ENCODE data around the gene RCN2.
"Not testable (repeated sequence)": the region's sequence is repeated elsewhere in the genome, so short reads cannot be mapped to it uniquely, and the experiment has no call there.

The RCN2 gene, protein sequence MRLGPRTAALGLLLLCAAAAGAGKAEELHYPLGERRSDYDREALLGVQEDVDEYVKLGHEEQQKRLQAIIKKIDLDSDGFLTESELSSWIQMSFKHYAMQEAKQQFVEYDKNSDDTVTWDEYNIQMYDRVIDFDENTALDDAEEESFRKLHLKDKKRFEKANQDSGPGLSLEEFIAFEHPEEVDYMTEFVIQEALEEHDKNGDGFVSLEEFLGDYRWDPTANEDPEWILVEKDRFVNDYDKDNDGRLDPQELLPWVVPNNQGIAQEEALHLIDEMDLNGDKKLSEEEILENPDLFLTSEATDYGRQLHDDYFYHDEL

GRCh38 chr15:76931397-76932134 is at the start of gene RCN2:
Gene RCN2, plus strand, starts transcription at chr15:76931749. Its CDS starts 93 bp downstream, at chr15:76931842.
- peak within 1 kb of the TSS; percentile 90 for H3K27ac ChIP-seq
- no peak for TF ChIP-seq CTCF (conservative IDR thresholded peaks at IDR 0.05)
- peak; percentile 99 for TF ChIP-seq ZFX (IDR thresholded peaks at IDR 0.05)

GRCh38 chr15:76885212-76885611 is 46.3 kb upstream of the RCN2 start:
- H3K27ac ChIP-seq, result no peak overlapping the region
- no peak for TF ChIP-seq CTCF (conservative IDR thresholded peaks at IDR 0.05)
- no peak for TF ChIP-seq ZFX (IDR thresholded peaks at IDR 0.05)

GRCh38 chr15:76887280-76888141 is 44.0 kb upstream of the RCN2 start:
- H3K27ac ChIP-seq, result not testable (repeated sequence)

GRCh38 chr15:76892836-76893235 is 38.7 kb upstream of the RCN2 start:
- H3K27ac ChIP-seq, result not testable (repeated sequence)

- TF ChIP-seq ZFX (IDR thresholded peaks at IDR 0.05) (no peak), CTCF (conservative IDR thresholded peaks at IDR 0.05) (no peak)
- no peak overlapping the region for H3K27ac ChIP-seq
Measured at GRCh38 chr15:76894174-76894573, 37.4 kb upstream of the RCN2 start.

GRCh38 chr15:76898102-76898501 is 33.4 kb upstream of the RCN2 start:
- TF ChIP-seq CTCF (conservative IDR thresholded peaks at IDR 0.05) (no peak), ZFX (IDR thresholded peaks at IDR 0.05) (no peak)
- H3K27ac ChIP-seq, result no peak overlapping the region

DNA sequence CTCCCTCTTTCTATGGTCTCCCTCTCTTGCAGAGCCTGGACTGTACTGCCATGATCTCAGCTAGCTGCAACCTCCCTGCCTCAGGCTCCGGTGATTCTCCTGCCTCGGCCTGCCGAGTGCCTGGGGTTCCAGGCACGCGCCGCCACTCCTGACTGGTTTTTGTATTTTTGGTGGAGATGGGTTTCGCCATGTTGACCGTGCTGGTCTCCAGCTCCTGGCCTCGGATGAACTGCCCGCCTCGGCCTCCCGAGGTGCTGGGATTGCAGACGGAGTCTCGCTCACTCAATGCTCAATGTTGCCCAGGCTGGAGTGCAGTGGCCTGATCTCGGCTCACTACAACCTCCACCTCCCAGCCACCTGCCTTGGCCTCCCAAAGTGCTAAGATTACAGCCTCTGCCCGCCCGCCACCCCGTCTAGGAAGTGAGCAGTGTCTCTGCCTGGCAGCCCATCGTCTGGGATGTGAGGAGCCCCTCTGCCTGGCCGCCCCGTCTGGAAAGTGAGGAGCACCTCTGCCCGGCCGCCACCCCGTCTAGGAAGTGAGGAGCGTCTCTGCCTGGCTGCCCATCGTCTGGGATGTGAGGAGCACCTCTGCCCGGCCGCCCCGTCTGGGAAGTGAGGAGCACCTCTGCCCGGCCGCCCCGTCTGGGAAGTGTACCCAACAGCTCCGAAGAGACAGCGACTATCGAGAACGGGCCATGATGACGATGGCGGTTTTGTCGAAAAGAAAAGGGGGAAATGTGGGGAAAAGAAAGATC is 32.2 kb upstream of the RCN2 start:
- not testable (repeated sequence) for H3K27ac ChIP-seq

GRCh38 chr15:76899931-76900310 is 31.6 kb upstream of the RCN2 start:
- H3K27ac ChIP-seq, result not testable (repeated sequence)

- no peak for TF ChIP-seq ZFX (IDR thresholded peaks at IDR 0.05)
- no peak for TF ChIP-seq CTCF (conservative IDR thresholded peaks at IDR 0.05)
- H3K27ac ChIP-seq, result no peak overlapping the region
Measured at GRCh38 chr15:76901965-76902364, 29.6 kb upstream of the RCN2 start.
